HG02763 (cell line): ENCODE results near the gene ANKRD6.

ENCODE experiments used
- ATAC-seq: cut with Tn5 transposase; IDR thresholded peaks from one replicate; pipeline ENCODE4 v1.9.1; 2021; ENCODE audit warnings: mild to moderate bottlenecking, moderate library complexity; ENCODE audit not compliant: unreplicated experiment

Gene ANKRD6

DNA sequence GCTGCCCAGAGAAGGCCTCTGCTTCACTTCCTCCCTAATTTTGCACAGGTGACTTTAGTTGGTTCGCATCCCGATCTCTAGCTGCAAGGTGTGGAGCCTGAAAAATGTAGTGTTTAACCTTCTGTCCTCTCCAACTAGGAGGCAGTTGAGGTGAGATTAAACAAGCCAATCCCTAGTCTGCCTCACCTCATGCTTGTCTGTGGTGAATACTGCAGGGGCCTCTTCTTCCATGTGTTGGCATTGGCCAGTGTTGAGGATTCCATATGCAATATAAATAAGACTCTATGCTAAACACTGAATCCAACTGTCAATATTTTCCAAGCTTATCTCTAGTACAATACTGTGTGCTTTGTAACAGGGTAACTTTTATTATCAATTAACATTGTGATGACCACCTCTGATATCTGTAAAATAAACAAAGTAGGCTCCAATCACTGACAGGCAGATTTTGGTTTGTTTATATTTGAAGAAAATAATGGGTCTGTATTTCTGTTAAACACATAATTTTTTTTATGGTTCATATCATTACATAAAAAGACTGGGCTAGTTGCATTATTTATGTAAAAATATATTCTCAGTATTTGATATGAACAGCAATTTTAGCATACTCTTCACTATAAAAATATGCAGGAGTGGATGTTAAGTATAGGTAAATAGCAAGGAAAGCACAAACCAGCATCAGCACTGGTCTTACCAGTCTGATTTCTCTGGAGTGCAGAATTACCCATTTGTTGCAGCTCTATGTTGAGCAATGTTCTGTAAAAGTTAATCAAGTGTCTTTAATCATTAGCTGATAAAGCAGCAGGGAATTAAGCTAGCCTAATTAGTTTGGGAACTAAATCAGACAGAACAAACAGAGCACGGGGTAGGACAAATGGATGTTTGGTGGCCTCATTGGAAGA lies 74.0 kb downstream of the ANKRD6 start:
- ATAC-seq = no peak

GRCh38 chr6:89508755-89509563 lies 76.0 kb downstream of the ANKRD6 start:
- no peak for ATAC-seq

- ATAC-seq = no peak
These were observed 76.9 kb downstream of the ANKRD6 start for GRCh38 chr6:89509777-89510281.

- ATAC-seq = no peak
These were observed 77.4 kb downstream of the ANKRD6 start for GRCh38 chr6:89510393-89510792.

DNA sequence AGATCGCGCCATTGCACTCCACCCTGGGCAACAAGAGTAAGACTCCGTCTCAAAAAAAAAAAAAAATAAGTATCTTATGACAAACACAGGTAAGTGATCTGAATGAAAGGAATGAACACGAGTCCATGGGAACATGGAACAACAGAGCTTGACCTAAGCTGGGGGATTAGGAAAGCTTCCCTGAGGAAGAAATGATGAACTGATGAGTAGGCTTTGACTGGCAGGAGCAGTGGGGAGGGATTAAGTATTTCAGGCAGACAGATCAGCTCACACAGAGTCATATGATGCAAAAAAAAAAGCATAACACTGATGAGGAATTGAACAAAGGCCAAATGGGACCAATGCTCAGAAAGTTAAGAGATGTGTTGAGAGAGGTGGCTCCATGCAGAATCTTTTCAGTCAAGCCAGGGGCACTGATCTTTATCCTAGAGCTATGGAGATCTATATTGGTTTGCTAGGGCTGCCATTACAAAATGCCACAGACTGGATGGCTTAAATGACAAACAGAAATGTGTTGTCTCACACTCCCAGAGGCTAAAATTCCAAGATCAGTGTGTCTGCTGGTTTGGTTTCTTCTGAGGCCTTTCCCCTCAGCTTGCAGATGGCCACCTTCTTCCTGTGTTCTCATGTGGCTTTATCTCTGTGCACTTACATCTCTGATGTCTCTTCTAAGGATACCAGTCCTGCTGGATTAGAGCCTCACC lies 85.6 kb downstream of the ANKRD6 start:
- ATAC-seq = no peak

DNA sequence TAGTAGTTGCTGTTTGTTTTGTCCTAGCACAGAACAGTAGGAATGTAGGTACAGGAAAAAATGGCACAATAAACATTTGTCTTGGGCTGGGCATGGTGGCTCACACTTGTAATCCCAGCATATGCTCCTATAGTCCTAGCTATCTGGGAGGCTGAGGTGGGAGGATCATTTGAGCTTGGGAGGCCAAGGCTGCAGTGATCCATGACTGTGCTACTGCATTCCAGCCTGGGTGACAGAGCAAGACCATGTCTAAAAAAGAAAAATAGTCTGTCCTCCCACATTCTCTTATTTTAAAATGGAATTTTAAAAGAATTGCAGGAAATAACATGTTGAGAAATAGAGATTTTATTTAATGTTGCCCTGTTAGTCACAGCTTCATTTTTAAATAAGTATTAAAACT lies 87.8 kb downstream of the ANKRD6 start:
- ATAC-seq = no peak

GRCh38 chr6:89522778-89523177 lies 89.8 kb downstream of the ANKRD6 start:
- no peak for ATAC-seq

DNA sequence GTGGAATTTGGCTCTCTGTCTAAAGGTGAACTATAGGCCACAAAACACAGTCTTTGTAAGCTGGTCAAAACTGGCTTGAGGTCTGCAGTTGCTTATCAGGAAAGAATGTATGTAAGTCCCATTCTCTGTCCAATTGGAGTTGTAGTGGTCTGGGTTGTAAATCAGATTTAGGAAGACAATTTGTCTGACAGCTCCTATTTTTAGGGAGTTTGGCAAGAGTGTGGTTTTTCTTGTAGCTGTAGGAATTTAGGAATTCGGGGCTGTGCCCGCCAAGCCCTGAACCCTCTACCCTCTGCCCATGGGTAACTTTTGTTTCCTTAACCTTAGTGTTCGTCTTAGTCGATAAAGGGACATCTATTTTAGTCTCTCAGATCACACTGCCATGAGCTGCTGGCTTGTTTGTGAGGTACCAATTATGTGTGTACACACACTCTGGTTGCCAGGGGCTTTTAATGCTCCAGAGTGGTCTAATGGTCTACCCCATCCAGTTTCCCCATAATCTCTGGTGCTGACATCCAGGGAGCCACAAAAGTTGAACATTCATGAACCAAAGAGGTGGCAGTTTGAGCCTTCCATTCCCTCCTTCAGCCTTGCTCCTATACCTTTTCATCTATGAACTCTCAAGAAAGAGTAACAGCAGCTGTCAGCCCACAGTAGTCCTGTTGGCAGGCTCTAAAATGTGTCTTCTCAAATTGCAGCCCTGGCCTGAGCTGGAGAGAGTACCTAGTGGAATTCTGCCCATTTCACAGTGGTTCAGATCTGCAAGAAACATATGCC lies 93.0 kb downstream of the ANKRD6 start:
- ATAC-seq = no peak

DNA sequence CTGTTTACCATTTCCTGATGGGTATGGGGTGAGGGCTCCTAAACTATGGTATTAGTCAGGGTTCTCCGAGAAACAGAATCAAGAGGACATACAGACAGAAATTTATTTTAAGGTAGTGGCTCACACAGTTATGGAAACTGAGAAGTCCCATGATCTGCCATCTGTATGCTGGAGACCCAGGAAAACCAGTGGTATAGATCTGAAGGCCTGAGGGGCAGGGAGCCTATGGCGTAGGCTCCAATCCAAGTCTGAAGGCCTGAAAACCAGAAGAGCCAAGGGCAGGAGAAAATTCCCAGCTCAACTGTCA lies 93.6 kb downstream of the ANKRD6 start:
- ATAC-seq = no peak

DNA sequence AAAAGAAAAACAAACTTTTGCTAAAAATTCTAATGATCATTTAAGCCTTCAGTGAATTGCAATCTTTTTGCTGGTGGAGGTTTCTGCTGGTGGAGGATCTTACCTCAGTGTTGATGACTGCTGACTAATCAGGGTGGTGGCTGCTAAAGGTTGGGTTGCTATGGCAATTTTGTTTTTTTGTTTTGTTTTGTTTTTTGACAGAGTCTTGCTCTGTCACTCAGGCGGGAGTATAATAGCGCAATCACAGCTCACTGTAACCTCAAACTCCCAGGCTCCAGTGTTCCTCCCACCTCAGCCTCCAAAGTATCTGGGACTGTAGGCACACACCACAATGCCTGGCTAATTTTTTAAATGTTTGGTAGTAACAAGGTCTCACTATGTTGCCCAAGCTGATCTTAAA lies 94.7 kb downstream of the ANKRD6 start:
- ATAC-seq = no peak

- no peak for ATAC-seq
These were observed 95.9 kb downstream of the ANKRD6 start for GRCh38 chr6:89528866-89529265.

DNA sequence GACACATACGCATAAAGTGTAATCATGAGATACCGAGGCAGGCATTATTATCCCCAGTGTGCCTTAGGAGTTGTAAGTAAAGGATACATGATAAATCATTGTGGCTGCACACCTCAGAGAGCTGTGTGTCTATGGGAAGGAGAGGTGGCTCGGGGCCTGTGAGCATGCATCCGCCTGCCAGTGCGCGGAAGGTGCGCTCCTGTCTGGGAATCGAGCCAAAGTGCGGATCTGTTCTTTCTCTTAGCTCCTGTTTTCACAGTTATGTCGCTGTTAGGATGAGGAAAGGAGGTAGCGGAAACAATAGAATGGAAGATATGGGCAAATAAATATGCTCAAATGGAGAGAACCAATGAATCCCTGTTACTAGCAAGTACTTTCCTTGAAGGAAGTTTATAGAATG lies 98.0 kb downstream of the ANKRD6 start:
- no peak for ATAC-seq

- ATAC-seq = no peak
These were observed 103.3 kb downstream of the ANKRD6 start for GRCh38 chr6:89536231-89536630.

DNA sequence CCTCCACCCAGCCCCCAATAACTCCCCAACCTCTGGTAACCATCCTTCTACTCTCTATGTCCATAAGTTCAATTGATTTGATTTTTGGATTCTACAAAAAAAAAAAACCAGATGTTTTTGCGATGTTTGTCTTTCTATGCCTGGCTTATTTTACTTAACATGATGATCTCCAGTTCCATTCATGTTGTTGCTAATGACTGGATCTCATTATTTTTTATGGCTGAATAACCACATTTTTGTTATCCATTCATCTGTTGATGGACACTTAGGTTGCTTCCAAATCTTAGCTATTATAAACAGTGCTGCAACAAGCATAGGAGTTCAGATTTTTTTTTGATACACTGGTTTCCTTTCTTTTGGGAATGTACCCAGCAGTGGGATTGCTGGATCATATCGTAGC lies 106.8 kb downstream of the ANKRD6 start:
- no peak for ATAC-seq

DNA sequence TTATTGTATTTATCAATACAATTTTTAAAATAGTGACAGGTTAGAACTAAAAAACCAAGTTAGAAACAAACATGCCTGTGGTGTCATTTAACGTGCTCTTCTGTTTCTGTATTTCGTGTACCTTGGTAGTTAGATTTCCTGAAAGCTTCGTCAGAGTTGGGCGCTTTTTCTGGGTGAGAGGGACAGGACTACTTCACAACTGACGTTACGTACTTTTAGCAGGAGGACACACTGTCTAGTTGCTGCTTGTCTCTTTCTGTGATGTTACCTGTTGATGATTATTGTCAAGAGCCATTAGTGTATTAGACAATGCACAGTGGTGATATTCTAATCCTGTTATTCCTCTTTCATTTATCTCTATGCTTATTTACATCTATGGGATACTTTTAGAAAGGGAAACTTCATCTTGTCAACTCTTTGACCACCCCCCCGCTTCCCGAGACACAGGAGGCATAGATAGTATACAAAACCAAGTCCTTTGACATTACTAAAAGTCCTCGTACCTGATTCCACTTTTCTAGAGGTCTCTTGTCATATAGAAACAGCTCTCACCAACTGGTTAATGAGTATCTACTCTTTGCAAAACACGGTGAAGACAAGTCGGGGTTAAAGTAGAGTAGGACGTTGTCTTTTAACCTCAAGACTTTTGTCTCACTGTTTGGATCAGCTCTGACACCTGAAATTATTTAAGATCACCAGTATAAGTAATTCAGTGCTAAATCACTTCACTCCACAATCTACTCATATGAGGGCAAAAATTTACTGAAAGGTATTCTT lies 109.3 kb downstream of the ANKRD6 start:
- ATAC-seq = no peak

- ATAC-seq = no peak
These were observed 109.9 kb downstream of the ANKRD6 start for GRCh38 chr6:89542866-89543265.

DNA sequence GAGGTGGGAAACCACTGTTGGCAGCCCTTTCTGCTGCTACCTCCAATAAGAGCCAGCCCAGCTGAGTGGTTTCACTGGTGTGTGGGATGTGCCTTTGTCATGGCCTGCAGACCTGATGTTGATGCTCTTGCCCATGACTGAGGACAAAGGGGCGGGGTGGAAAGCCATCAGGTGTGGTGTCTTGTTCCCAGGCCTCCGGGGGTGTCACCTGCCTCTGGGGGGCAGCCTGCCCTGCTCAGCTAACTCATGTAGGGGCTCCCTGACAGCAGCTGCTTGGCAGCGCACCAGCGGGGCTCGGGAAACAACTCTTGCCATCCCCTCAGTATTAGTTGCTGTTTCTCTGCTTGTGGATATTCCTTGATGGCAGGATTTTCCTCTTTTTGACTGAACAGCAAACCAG lies 114.3 kb downstream of the ANKRD6 start:
- no peak for ATAC-seq

DNA sequence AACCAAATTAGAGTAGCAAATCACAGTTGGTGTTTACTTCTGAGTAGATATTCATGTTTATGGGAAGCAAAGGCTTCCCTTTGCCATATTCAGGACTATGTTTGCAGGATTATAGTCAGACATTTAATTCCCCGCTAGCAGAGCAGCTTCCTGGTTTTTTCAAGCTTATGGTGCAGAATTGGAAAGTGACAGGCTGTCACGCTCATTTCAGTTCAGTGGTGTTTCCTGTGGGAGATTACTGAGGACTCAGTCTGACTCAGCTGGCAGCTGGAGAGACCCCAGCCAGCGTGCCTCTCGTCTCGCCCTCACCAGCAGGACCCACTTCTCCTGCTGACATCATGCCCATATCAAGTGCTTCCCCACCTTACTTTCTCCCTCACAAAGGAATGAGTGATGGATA lies 120.5 kb downstream of the ANKRD6 start:
- ATAC-seq = no peak

- ATAC-seq = no peak
These were observed 121.2 kb downstream of the ANKRD6 start for GRCh38 chr6:89554106-89554505.

- no peak for ATAC-seq
These were observed 122.1 kb downstream of the ANKRD6 start for GRCh38 chr6:89555031-89555430.
